CD4-positive, alpha-beta T cell treated with Interleukin-4 for 1 hour (primary cell): ENCODE results near the gene SMAD7.

Experiments
- DNase-seq, 2 donors: peaks; one replicate each; pipeline ENCODE4 v3.0.0-alpha.2; 2020 to 2022

The SMAD7 gene

GRCh38 chr18:48950536-48951447, at the start of gene SMAD7:
Gene SMAD7 (minus strand): TSS chr18:48950965. CDS start chr18:48950424, 541 bp downstream.
- DNase-seq: no peak

- DNase-seq: no peak
Measured at GRCh38 chr18:48999569-48999968, 48.8 kb upstream of the SMAD7 start.

GRCh38 chr18:48997985-48998831, 47.4 kb upstream of the SMAD7 start:
- peak in 1 of 2 donors; percentile 23 for DNase-seq

GRCh38 chr18:48997681-48997984, 46.9 kb upstream of the SMAD7 start:
- DNase-seq: no peak

- peak in 1 of 2 donors; percentile 74 for DNase-seq
Measured at GRCh38 chr18:48996901-48997463, 46.2 kb upstream of the SMAD7 start.

GRCh38 chr18:48996041-48996440, 45.3 kb upstream of the SMAD7 start:
- DNase-seq: no peak

- no peak for DNase-seq
Measured at GRCh38 chr18:48994926-48995835, 44.4 kb upstream of the SMAD7 start.

- no peak for DNase-seq
Measured at GRCh38 chr18:48994044-48994651, 43.4 kb upstream of the SMAD7 start.

- DNase-seq: no peak
Measured at GRCh38 chr18:48993586-48993985, 42.8 kb upstream of the SMAD7 start.

GRCh38 chr18:48992791-48993555, 42.2 kb upstream of the SMAD7 start:
- peak in 1 of 2 donors; percentile 70 for DNase-seq

GRCh38 chr18:48992133-48992532, 41.4 kb upstream of the SMAD7 start:
- DNase-seq: no peak

- no peak for DNase-seq
Measured at GRCh38 chr18:48991676-48992075, 40.9 kb upstream of the SMAD7 start.

- no peak for DNase-seq
Measured at GRCh38 chr18:48991319-48991660, 40.5 kb upstream of the SMAD7 start.

GRCh38 chr18:48990481-48991318, 39.9 kb upstream of the SMAD7 start:
- no peak for DNase-seq

- DNase-seq: no peak
Measured at GRCh38 chr18:48989304-48990303, 38.8 kb upstream of the SMAD7 start.

- no peak for DNase-seq
Measured at GRCh38 chr18:48988508-48989303, 37.9 kb upstream of the SMAD7 start.

- DNase-seq: no peak
Measured at GRCh38 chr18:48987821-48988220, 37.1 kb upstream of the SMAD7 start.
